HEK293 (cell line): Measurements from ENCODE around the gene TMED3.

Experiments
- CTCF ChIA-PET: fragments of 350-600 bp; formaldehyde crosslinking; extraction: SDS; loops from one replicate; lab custom pipeline; 2021; ENCODE audit warnings: antibody characterized with exemption; lab: Yijun Ruan, JAX
- POLR2A ChIA-PET: fragments of 300-600 bp; formaldehyde crosslinking; extraction: SDS; loops from one replicate; lab custom pipeline; 2020; ENCODE audit warnings: antibody characterized with exemption, inconsistent platforms; lab: Yijun Ruan, JAX
- H3K27ac ChIP-seq: fragments of 200-500 bp; sonication (Bioruptor generic); 2 replicates; pipeline ENCODE4 v1.5.1; 2014; ENCODE audit warnings: low read depth, low read length, control low read depth, inconsistent platforms; ENCODE audit errors: extremely low read depth
- H3K36me3 ChIP-seq, 2 experiments: fragments of 200-500 bp in 1 of 2; sonication (Bioruptor generic) in 1 of 2; 1 replicate in 1 of 2; 2 replicates in 1 of 2; pipeline ENCODE4 v1.5.1; 2014 to 2017; ENCODE audit warnings: inconsistent platforms in 2 of 2, low read length in 2 of 2; ENCODE audit not compliant: control insufficient read depth in 2 of 2, insufficient read depth in 1 of 2
- H3K4me1 ChIP-seq: fragments of 200-500 bp; sonication (Bioruptor generic); 2 replicates; pipeline ENCODE4 v1.5.1; 2014; ENCODE audit warnings: mild to moderate bottlenecking, low read length, inconsistent platforms; ENCODE audit not compliant: control insufficient read depth, insufficient read depth
- H3K4me3 ChIP-seq: 2 replicates; pipeline ENCODE4 v1.5.1; 2011; ENCODE audit warnings: low read depth, mild to moderate bottlenecking, control low read depth, low read length, moderate library complexity
- H3K9me3 ChIP-seq: fragments of 200-500 bp; sonication (Bioruptor generic); 2 replicates; pipeline ENCODE4 v1.5.1; 2014; ENCODE audit warnings: low read depth, low read length, inconsistent platforms; ENCODE audit not compliant: control insufficient read depth, insufficient read depth
- EGR2 ChIP-seq: fragments of 450-650 bp; formaldehyde crosslinking; IDR thresholded peaks from 2 replicates; pipeline ENCODE4 v1.5.1; 2016; ENCODE audit warnings: low read depth, missing biosample characterization, missing genetic modification characterization
- IKZF3 ChIP-seq: fragments of 450-650 bp; IDR thresholded peaks from 2 replicates; pipeline ENCODE4 v1.5.0; 2018; ENCODE audit warnings: missing biosample characterization, mild to moderate bottlenecking, missing genetic modification characterization, moderate library complexity
- KLF9 ChIP-seq: fragments of 450-650 bp; formaldehyde crosslinking; IDR thresholded peaks from 2 replicates; pipeline ENCODE4 v1.5.1; 2016; ENCODE audit warnings: missing biosample characterization, missing genetic modification characterization, low read depth
- SP2 ChIP-seq: fragments of 450-650 bp; formaldehyde crosslinking; IDR thresholded peaks from 2 replicates; pipeline ENCODE4 v1.5.1; 2016; ENCODE audit warnings: missing biosample characterization, missing genetic modification characterization
- YY1 ChIP-seq: fragments of 450-650 bp; formaldehyde crosslinking; IDR thresholded peaks from 2 replicates; pipeline ENCODE4 v1.5.1; 2018; ENCODE audit warnings: missing biosample characterization, missing genetic modification characterization
- ZBTB17 ChIP-seq: fragments of 450-650 bp; formaldehyde crosslinking; IDR thresholded peaks from 2 replicates; pipeline ENCODE4 v1.5.1; 2016; ENCODE audit warnings: missing biosample characterization, missing genetic modification characterization
- ZBTB7A ChIP-seq: fragments of 450-650 bp; formaldehyde crosslinking; IDR thresholded peaks from 2 replicates; pipeline ENCODE4 v1.5.1; 2016; ENCODE audit warnings: low read depth, missing biosample characterization, missing genetic modification characterization
- ZFP37 ChIP-seq: fragments of 450-650 bp; formaldehyde crosslinking; IDR thresholded peaks from 2 replicates; pipeline ENCODE4 v1.5.1; 2016; ENCODE audit warnings: missing biosample characterization, missing genetic modification characterization
- ZIC2 ChIP-seq: fragments of 450-650 bp; formaldehyde crosslinking; IDR thresholded peaks from 2 replicates; pipeline ENCODE4 v1.5.1; 2016; ENCODE audit warnings: missing biosample characterization, missing genetic modification characterization
- ZNF10 ChIP-seq: fragments of 450-650 bp; formaldehyde crosslinking; IDR thresholded peaks from 2 replicates; pipeline ENCODE4 v1.5.1; 2017; ENCODE audit warnings: missing biosample characterization, missing genetic modification characterization
- ZNF174 ChIP-seq: fragments of 450-650 bp; formaldehyde crosslinking; IDR thresholded peaks from 2 replicates; pipeline ENCODE4 v1.5.0; 2017; ENCODE audit warnings: missing biosample characterization, mild to moderate bottlenecking, missing genetic modification characterization
- ZNF2 ChIP-seq: fragments of 450-650 bp; formaldehyde crosslinking; IDR thresholded peaks from 2 replicates; pipeline ENCODE4 v1.5.1; 2016; ENCODE audit warnings: missing biosample characterization, missing genetic modification characterization
- ZNF24 ChIP-seq: fragments of 450-650 bp; formaldehyde crosslinking; IDR thresholded peaks from 2 replicates; pipeline ENCODE4 v1.5.1; 2016; ENCODE audit warnings: missing biosample characterization, missing genetic modification characterization
- ZNF248 ChIP-seq: fragments of 450-650 bp; formaldehyde crosslinking; IDR thresholded peaks from 2 replicates; pipeline ENCODE4 v1.5.1; 2017; ENCODE audit warnings: missing biosample characterization, missing genetic modification characterization
- ZNF354C ChIP-seq: fragments of 450-650 bp; formaldehyde crosslinking; IDR thresholded peaks from 2 replicates; pipeline ENCODE4 v1.5.1; 2016; ENCODE audit warnings: missing biosample characterization, missing genetic modification characterization, low read depth, borderline replicate concordance
- ZNF423 ChIP-seq: fragments of 450-650 bp; formaldehyde crosslinking; IDR thresholded peaks from 2 replicates; pipeline ENCODE4 v1.5.1; 2016; ENCODE audit warnings: missing biosample characterization, missing genetic modification characterization
- ZNF558 ChIP-seq: fragments of 450-650 bp; formaldehyde crosslinking; IDR thresholded peaks from 2 replicates; pipeline ENCODE4 v1.5.1; 2016; ENCODE audit warnings: missing biosample characterization, missing genetic modification characterization
- ZNF791 ChIP-seq: fragments of 450-650 bp; formaldehyde crosslinking; IDR thresholded peaks from 2 replicates; pipeline ENCODE4 v1.5.1; 2016; ENCODE audit warnings: missing biosample characterization, missing genetic modification characterization
- ZNF837 ChIP-seq: fragments of 450-650 bp; formaldehyde crosslinking; IDR thresholded peaks from 2 replicates; pipeline ENCODE4 v1.5.1; 2016; ENCODE audit warnings: missing biosample characterization, missing genetic modification characterization
- ZSCAN30 ChIP-seq: fragments of 450-650 bp; IDR thresholded peaks from 2 replicates; pipeline ENCODE4 v1.5.1; 2018; ENCODE audit warnings: missing biosample characterization, mild to moderate bottlenecking, missing genetic modification characterization, moderate library complexity
- TF ChIP-seq, protein P1 (sequence below): fragments of 450-650 bp; formaldehyde crosslinking; IDR thresholded peaks from 2 replicates; pipeline ENCODE4 v1.5.1; 2017; ENCODE audit warnings: missing biosample characterization, mild to moderate bottlenecking, missing genetic modification characterization, moderate library complexity
- TF ChIP-seq, protein P2 (sequence below): fragments of 450-650 bp; formaldehyde crosslinking; IDR thresholded peaks from 2 replicates; pipeline ENCODE4 v1.5.1; 2016; ENCODE audit warnings: missing biosample characterization, missing genetic modification characterization, borderline replicate concordance
- TF ChIP-seq, protein P3 (sequence below): fragments of 450-650 bp; formaldehyde crosslinking; IDR thresholded peaks from 2 replicates; pipeline ENCODE4 v1.5.1; 2016; ENCODE audit warnings: missing biosample characterization, missing genetic modification characterization
- TF ChIP-seq, protein P4 (sequence below): fragments of 450-650 bp; formaldehyde crosslinking; IDR thresholded peaks from 2 replicates; pipeline ENCODE4 v1.5.1; 2017; ENCODE audit warnings: missing biosample characterization, missing genetic modification characterization
- TF ChIP-seq, protein P5 (sequence below): fragments of 450-650 bp; formaldehyde crosslinking; IDR thresholded peaks from 2 replicates; pipeline ENCODE4 v1.5.1; 2016; ENCODE audit warnings: missing biosample characterization, missing genetic modification characterization

Gene TMED3

DNA sequence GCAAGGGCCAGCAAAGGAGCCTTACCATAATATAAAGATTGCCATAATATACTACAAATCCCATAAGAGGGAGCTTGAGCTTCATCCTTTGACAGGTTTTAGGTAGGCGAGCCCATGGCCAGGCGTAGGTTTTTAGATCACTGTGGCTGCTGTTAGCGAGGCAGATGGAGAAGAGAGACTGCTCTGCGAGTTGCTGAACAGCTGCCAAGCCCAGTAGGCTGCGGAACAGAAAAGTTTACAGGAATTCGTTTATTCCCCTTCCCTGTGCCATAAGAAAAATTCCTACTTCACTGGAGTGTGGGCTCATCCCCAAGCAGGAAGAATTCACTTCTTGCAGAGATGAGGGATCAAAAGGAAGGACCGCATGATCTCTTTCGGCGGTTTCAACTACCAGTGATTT lies 30.5 kb downstream of the TMED3 start (continued):
- TF ChIP-seq, protein P1, sequence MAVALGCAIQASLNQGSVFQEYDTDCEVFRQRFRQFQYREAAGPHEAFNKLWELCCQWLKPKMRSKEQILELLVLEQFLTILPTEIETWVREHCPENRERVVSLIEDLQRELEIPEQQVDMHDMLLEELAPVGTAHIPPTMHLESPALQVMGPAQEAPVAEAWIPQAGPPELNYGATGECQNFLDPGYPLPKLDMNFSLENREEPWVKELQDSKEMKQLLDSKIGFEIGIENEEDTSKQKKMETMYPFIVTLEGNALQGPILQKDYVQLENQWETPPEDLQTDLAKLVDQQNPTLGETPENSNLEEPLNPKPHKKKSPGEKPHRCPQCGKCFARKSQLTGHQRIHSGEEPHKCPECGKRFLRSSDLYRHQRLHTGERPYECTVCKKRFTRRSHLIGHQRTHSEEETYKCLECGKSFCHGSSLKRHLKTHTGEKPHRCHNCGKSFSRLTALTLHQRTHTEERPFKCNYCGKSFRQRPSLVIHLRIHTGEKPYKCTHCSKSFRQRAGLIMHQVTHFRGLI: no peak
- TF ChIP-seq, all 188 proteins: peak for 0

DNA sequence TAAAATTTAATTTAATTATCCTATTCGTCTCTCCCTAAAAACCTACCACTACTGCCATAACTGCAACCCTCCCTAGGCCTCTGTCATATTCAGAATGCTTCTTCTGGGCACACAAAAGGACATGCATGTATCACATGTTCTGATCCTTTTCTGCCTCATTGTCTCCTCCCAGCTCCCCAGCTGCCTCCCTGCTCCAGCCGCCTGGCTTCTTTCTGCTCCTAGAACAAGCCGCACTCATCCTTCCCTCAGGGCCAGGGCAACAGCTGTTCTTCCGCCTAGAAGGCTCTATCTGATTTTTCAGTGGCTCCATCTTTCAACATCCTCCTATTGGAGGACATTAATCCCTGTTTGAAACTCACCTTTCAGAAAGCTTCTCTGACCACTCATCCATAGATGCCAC lies 38.6 kb downstream of the TMED3 start:
- no peaks in the 10 kb centered on the region for H3K9me3 ChIP-seq
- H3K27ac ChIP-seq: no peak overlapping the region
- no peaks in the 10 kb centered on the region for H3K4me1 ChIP-seq
- TF ChIP-seq, protein P2, sequence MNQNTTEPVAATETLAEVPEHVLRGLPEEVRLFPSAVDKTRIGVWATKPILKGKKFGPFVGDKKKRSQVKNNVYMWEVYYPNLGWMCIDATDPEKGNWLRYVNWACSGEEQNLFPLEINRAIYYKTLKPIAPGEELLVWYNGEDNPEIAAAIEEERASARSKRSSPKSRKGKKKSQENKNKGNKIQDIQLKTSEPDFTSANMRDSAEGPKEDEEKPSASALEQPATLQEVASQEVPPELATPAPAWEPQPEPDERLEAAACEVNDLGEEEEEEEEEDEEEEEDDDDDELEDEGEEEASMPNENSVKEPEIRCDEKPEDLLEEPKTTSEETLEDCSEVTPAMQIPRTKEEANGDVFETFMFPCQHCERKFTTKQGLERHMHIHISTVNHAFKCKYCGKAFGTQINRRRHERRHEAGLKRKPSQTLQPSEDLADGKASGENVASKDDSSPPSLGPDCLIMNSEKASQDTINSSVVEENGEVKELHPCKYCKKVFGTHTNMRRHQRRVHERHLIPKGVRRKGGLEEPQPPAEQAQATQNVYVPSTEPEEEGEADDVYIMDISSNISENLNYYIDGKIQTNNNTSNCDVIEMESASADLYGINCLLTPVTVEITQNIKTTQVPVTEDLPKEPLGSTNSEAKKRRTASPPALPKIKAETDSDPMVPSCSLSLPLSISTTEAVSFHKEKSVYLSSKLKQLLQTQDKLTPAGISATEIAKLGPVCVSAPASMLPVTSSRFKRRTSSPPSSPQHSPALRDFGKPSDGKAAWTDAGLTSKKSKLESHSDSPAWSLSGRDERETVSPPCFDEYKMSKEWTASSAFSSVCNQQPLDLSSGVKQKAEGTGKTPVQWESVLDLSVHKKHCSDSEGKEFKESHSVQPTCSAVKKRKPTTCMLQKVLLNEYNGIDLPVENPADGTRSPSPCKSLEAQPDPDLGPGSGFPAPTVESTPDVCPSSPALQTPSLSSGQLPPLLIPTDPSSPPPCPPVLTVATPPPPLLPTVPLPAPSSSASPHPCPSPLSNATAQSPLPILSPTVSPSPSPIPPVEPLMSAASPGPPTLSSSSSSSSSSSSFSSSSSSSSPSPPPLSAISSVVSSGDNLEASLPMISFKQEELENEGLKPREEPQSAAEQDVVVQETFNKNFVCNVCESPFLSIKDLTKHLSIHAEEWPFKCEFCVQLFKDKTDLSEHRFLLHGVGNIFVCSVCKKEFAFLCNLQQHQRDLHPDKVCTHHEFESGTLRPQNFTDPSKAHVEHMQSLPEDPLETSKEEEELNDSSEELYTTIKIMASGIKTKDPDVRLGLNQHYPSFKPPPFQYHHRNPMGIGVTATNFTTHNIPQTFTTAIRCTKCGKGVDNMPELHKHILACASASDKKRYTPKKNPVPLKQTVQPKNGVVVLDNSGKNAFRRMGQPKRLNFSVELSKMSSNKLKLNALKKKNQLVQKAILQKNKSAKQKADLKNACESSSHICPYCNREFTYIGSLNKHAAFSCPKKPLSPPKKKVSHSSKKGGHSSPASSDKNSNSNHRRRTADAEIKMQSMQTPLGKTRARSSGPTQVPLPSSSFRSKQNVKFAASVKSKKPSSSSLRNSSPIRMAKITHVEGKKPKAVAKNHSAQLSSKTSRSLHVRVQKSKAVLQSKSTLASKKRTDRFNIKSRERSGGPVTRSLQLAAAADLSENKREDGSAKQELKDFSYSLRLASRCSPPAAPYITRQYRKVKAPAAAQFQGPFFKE: no peak
- TF ChIP-seq ZBTB7A (tag by site-specific recombination) (no peak), ZNF354C (no peak), ZNF837 (no peak), ZNF24 (tag by site-specific recombination) (no peak), ZNF174 (no peak), KLF9 (tag by site-specific recombination) (no peak), ZFP37 (tag by site-specific recombination) (no peak)
- TF ChIP-seq, protein P3, sequence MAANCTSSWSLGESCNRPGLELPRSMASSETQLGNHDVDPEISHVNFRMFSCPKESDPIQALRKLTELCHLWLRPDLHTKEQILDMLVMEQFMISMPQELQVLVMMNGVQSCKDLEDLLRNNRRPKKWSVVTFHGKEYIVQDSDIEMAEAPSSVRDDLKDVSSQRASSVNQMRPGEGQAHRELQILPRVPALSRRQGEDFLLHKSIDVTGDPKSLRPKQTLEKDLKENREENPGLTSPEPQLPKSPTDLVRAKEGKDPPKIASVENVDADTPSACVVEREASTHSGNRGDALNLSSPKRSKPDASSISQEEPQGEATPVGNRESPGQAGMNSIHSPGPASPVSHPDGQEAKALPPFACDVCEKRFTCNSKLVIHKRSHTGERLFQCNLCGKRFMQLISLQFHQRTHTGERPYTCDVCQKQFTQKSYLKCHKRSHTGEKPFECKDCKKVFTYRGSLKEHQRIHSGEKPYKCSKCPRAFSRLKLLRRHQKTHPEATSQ (tag by site-specific recombination): no peak
- TF ChIP-seq, protein P4, sequence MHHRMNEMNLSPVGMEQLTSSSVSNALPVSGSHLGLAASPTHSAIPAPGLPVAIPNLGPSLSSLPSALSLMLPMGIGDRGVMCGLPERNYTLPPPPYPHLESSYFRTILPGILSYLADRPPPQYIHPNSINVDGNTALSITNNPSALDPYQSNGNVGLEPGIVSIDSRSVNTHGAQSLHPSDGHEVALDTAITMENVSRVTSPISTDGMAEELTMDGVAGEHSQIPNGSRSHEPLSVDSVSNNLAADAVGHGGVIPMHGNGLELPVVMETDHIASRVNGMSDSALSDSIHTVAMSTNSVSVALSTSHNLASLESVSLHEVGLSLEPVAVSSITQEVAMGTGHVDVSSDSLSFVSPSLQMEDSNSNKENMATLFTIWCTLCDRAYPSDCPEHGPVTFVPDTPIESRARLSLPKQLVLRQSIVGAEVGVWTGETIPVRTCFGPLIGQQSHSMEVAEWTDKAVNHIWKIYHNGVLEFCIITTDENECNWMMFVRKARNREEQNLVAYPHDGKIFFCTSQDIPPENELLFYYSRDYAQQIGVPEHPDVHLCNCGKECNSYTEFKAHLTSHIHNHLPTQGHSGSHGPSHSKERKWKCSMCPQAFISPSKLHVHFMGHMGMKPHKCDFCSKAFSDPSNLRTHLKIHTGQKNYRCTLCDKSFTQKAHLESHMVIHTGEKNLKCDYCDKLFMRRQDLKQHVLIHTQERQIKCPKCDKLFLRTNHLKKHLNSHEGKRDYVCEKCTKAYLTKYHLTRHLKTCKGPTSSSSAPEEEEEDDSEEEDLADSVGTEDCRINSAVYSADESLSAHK: no peak
- POLR2A ChIA-PET: no interaction called here
- no peaks in the 10 kb centered on the region for H3K36me3 ChIP-seq
- H3K4me3 ChIP-seq: no peak overlapping the region
- CTCF ChIA-PET: interaction anchor here (0.8 to 4.3 kb wide), 4 partner anchors 32 to 248 kb away, joined by 3 to 18 read pairs (median 4); no protein-coding TSS in a partner anchor

DNA sequence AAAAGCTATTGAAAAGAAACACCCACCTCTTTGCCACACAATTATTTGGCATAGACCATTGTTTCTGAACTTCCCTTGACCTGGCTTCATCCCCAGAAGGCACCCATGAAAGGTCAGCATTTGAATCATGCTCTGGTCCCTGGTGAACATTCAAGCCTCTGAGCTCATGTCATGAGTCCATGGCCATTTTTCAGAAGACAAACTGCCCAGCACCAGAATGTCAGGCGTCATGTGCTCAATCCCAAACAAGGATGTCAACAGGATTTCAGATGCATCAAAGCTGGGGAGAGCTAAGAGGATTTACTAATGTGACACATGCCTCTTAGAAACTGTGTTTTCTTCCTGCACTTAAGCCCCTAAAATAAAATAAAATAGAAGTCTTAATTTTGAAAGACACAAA lies 41.3 kb downstream of the TMED3 start:
- no peak overlapping the region for H3K4me3 ChIP-seq
- ChIA-PET POLR2A (no interaction called here), CTCF (interaction anchor here (0.6 to 1.4 kb wide), 4 partner anchors 12 to 501 kb away, joined by 3 to 5 read pairs (median 4); no protein-coding TSS in a partner anchor)
- no peaks in the 10 kb centered on the region for H3K36me3 ChIP-seq
- H3K4me1 ChIP-seq: no peaks in the 10 kb centered on the region
- H3K9me3 ChIP-seq: no peaks in the 10 kb centered on the region
- no peak overlapping the region for H3K27ac ChIP-seq
- TF ChIP-seq IKZF3 (tag by site-specific recombination) (no peak), ZNF24 (tag by site-specific recombination) (no peak), ZIC2 (tag by site-specific recombination) (no peak), ZNF423 (no peak), EGR2 (no peak), YY1 (tag by site-specific recombination) (no peak), ZNF2 (tag by site-specific recombination) (no peak), ZNF10 (tag by site-specific recombination) (no peak), ZSCAN30 (tag by site-specific recombination) (no peak), SP2 (tag by site-specific recombination) (no peak), ZNF248 (tag by site-specific recombination) (no peak), ZNF558 (tag by site-specific recombination) (no peak), ZBTB17 (tag by site-specific recombination) (no peak), ZNF791 (tag by site-specific recombination) (no peak)
- TF ChIP-seq, protein P5, sequence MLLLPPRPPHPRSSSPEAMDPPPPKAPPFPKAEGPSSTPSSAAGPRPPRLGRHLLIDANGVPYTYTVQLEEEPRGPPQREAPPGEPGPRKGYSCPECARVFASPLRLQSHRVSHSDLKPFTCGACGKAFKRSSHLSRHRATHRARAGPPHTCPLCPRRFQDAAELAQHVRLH (tag by site-specific recombination): no peak
